ENCODE results near the gene TGFB1I1. TPM values are rescaled to one million over a fixed set of nuclear protein-coding genes. Genes with fewer than 3 reads are reported as not detected.

TGFB1I1 gene
- total RNA-seq, 1 experiment from 2014 or later, result 20.3 TPM

DNA sequence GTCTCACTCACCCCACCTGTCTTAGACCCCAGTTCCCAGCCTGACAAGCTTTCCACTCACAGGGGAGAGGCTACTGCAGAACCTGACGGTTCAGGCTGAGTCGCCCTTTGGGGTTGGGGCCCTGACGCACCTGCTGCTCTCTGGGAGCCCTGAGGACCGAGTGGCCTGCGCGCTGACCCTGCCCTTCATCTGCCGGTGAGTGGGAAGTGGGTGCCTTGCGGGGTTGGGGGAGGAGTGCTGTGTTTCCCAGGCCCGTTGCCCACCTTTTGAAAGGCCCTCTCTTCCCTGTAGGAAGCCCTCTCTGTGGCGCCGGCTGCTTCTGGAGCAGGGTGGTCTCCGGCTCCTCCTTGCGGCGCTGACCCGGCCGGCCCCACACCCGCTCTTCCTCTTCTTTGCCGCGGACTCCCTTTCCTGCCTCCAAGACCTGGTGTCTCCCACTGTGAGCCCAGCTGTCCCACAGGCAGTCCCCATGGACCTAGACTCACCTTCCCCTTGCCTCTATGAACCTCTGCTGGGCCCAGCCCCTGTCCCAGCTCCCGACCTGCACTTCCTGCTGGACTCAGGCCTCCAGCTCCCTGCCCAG lies 6.1 kb upstream of the TGFB1I1 start:
- in situ Hi-C loops (cut with HindIII; ENCODE audit: low pct_unique_long_range_greater_than_20kb, low sequenced_read_pairs), result no loop called here

DNA sequence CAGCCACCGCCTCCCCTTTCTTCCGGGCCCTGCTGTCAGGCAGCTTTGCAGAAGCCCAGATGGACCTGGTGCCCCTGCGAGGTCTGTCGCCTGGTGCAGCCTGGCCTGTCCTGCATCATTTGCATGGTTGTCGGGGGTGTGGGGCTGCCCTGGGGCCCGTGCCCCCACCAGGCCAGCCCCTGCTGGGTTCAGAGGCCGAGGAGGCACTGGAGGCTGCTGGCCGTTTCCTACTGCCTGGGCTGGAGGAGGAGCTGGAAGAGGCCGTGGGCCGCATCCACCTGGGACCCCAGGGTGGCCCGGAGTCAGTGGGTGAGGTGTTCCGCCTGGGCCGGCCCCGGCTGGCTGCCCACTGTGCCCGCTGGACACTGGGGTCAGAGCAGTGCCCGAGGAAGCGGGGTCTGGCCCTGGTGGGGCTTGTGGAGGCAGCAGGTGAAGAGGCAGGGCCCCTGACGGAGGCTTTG lies 5.5 kb upstream of the TGFB1I1 start:
- no peak for DNase-seq (ENCODE audit: low read depth)
- in situ Hi-C loops (cut with HindIII; ENCODE audit: low pct_unique_long_range_greater_than_20kb, low sequenced_read_pairs), result no loop called here

More for the DNA sequence above, 6.1 kb upstream of the TGFB1I1 start:
- no peak for DNase-seq (ENCODE audit: low read depth)

DNA sequence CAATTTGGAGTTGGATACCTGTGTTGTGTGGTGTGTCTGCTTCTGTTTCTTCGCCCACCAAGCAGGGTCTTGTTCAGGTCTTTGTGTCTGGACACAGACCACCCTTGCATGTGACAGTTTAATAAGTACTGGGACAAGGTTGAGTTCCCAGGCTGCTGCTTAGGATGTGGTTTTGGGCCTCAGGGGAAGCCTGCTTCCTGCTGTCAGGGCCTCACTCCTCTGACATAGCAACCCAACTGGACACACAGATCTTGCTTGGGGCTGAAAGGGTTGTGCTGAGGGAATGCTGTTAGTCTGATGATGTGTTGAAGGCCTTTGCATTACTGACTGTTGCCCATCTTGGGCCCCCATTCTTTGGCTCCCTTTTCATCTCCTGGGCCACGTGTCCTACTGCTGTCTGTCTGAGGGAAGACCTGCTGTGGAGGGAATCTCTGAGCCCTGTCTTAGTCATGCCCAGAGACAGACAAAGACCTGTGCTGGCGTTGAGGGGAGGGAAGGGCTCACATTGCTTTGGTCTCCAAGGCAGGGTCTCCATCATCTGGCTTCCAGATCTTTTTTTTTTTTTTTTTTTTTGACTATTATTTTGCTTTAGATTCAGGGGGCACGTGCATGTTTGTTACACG lies 4.7 kb upstream of the TGFB1I1 start:
- DNase-seq (ENCODE audit: low read depth), result no peak
- in situ Hi-C loops (cut with HindIII; ENCODE audit: low pct_unique_long_range_greater_than_20kb, low sequenced_read_pairs), result no loop called here

DNA sequence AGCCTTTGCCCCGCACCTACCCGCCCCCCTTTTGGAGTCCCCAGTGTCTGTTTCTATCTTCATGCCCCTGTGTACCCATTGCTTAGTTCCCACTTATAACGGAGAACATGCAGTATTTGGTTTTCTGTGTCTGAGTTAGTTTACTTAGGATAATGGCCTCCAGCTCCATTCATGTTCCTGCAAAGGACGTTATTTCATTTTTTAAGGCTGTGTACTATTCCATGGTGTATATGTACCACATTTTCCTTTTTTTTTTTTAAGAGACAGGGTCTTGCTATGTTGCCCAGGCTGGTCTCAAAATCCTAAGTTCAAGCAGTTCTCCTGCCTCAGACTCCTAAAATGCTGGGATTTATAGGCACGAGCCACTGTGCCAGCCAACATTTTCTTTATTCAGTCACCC lies 4.1 kb upstream of the TGFB1I1 start:
- in situ Hi-C loops (cut with HindIII; ENCODE audit: low pct_unique_long_range_greater_than_20kb, low sequenced_read_pairs), result no loop called here

DNA sequence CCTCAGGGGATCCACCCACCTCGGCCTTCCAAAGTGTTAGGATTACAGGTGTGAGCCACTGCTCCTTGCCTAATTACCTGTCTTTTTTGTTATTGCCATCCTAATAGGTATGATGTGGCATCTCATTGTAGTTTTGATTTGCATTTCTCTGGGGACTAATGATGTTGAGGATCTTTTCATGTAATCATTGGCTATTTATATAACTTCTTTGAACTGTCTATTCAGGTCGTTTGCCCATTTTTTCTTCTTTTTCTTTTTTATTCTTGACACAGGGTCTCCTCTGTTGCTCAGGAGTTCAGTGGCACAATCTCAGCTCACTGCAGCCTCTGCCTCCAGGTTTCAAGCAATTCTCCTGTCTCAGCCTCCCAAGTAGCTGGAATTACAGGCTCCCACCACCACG lies 1.3 kb upstream of the TGFB1I1 start:
- in situ Hi-C loops (cut with HindIII; ENCODE audit: low pct_unique_long_range_greater_than_20kb, low sequenced_read_pairs), result no loop called here

More for the DNA sequence above, 4.1 kb upstream of the TGFB1I1 start:
- DNase-seq (ENCODE audit: low read depth), result no peak

DNA sequence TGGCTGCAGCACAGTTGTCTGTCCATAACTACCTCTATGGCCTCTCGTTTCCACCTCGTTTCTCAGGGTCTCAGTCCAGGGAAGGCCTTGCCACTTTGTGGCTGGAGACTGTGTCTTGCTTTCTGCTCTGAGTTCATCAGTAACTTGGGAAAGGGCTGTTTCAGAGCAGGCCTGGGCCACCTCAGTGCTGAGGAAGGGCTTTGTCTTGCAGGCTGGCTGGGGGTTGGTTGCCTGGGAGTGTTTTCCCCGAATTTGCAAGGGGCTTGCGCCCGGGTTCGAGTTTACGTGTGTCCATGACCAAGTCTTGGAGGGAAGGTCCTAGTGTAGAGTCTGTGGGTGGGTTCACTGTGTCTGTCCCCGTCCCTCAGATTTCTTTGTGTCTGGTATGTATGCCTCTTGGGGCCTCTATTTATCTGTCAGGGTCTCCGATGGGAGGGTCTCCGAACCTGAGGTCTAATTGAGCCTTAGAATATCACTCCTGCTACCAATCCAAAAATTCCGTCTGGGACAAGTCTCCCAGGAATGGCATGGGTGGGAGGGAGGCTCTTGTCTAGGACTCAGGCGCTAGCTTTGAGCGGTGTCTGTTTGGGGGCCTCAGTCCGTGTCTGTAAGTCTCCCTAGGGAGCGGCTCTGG lies 594 bp upstream of the TGFB1I1 start:
- in situ Hi-C loops (cut with HindIII; ENCODE audit: low pct_unique_long_range_greater_than_20kb, low sequenced_read_pairs), result no loop called here
- DNase-seq (ENCODE audit: low read depth), result no peak

More for the DNA sequence above, 1.3 kb upstream of the TGFB1I1 start:
- no peak for DNase-seq (ENCODE audit: low read depth)

DNA sequence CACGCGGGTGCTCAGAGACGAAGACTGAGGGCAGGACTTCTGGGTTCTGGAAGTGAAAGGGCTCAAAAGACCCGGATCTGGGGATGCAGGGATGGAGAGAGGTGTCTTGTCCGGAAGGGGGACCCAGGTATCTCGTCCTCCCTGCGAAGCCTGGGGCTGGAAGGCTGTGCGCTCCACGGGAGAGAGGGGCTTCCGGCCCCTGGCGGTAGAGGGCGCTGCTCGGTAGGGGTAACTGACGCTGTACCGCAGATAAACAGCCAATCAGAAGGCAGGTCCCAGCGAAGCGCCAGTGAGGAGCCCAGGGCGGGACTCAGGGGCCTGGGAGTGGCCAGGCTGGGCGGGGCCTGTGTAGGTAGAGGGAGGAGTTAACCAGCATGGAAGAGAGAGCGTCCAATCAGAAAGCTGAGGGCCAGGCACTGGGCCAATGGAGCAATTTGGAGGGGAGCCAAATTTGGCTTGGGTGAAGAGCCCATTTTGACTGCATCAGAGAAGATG lies 804 bp downstream of the TGFB1I1 start:
- peak; percentile 89 for DNase-seq (ENCODE audit: low read depth)
- in situ Hi-C loops (cut with HindIII; ENCODE audit: low pct_unique_long_range_greater_than_20kb, low sequenced_read_pairs), result no loop called here

DNA sequence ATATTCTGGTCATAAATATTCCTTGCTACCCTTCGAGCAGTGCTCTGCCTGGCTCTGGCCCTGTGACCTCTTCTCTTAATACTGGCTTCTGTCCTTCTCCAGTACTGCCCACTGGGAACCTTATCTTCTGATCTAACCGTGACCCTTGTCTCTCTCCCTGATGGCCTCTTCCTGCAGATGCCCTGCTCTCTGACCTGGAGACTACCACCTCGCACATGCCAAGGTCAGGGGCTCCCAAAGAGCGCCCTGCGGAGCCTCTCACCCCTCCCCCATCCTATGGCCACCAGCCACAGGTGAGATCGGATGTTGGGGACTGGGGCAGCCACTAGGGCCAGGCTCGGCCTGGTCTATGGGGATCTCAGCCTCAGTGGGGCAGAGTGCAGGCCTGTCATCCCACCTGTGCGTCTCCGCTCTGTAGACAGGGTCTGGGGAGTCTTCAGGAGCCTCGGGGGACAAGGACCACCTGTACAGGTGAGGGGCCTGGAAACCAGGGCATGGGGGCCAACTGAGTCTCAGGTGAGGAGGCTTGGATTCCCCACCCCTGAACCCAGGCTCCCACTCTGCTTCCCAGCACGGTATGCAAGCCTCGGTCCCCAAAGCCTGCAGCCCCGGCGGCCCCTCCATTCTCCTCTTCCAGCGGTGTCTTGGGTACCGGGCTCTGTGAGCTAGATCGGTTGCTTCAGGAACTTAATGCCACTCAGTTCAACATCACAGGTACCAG lies 1.5 kb downstream of the TGFB1I1 start:
- in situ Hi-C loops (cut with HindIII; ENCODE audit: low pct_unique_long_range_greater_than_20kb, low sequenced_read_pairs), result no loop called here
- no peak for DNase-seq (ENCODE audit: low read depth)

DNA sequence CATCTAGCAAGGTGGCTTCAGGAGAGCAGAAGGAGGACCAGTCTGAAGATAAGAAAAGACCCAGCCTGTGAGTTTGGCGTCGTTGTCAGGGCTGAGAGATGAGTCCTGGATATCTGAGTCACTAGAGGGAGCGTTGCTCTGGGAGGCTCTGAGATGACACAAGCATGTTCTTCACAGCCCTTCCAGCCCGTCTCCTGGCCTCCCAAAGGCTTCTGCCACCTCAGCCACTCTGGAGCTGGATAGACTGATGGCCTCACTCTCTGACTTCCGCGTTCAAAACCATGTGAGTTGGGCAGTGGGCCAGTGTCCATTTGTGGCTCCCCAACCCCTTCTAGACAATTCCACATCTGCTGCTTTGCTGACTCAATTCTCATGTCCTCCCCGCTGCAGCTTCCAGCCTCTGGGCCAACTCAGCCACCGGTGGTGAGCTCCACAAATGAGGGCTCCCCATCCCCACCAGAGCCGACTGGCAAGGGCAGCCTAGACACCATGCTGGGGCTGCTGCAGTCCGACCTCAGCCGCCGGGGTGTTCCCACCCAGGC lies 2.3 kb downstream of the TGFB1I1 start:
- DNase-seq (ENCODE audit: low read depth), result no peak
- in situ Hi-C loops (cut with HindIII; ENCODE audit: low pct_unique_long_range_greater_than_20kb, low sequenced_read_pairs), result no loop called here

DNA sequence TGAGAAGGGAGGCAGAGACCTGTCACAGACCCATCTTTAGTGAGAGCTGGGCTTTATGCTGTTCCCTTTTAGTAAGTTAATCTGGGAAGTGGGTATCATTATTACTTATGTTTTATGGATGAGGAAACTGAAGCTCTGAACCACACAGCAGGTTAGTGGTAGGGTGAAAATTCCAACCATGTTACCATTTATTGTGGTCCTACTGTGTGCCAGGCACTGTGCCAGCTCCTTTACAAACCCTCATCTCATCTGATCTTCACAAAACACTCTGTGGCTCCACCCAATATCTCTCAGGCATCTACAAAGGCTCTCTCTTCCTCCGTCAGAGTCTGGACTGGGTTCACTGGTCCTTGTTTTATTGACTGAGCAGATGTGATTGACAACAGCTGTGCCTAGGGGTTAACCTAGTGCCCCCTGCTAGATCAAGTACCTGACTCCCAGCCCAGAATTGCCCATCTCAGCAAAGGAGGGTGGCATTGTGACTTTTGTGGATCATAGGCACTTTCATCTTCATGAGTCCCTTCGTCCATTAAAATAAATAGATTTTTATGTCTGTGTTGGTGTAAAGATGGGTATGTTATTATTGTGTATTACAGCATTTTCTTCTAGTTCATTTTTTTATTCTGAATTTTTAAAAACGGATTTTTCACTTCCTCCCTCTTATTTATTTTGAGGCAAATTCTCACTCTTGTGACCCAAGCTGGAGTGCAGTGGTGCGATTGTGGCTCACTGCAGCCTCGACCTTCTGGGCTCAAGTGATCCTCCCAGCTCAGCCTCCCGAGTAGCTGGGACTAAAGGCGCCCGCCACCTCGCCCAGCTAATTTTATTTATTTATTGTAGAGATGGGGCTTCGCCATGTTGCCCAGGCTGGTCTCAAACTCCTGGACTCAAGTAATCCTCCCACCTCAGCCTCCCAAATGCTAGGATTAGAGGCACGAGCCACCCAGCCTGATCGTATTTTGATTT lies 3.1 kb downstream of the TGFB1I1 start:
- no peak for DNase-seq (ENCODE audit: low read depth)
- in situ Hi-C loops (cut with HindIII; ENCODE audit: low pct_unique_long_range_greater_than_20kb, low sequenced_read_pairs), result no loop called here

DNA sequence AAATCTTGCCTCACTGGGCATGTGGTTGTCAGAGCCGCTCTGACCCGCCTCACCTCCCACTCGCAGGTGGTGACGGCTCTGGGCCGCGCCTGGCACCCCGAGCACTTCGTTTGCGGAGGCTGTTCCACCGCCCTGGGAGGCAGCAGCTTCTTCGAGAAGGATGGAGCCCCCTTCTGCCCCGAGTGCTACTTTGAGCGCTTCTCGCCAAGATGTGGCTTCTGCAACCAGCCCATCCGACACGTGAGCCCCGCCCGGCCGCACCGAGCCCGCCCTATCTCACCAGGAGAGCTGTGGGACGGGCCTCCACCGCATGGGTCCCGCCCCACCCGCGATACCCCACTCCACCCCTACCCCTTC lies 4.0 kb downstream of the TGFB1I1 start:
- in situ Hi-C loops (cut with HindIII; ENCODE audit: low pct_unique_long_range_greater_than_20kb, low sequenced_read_pairs), result no loop called here
- DNase-seq (ENCODE audit: low read depth), result no peak

DNA sequence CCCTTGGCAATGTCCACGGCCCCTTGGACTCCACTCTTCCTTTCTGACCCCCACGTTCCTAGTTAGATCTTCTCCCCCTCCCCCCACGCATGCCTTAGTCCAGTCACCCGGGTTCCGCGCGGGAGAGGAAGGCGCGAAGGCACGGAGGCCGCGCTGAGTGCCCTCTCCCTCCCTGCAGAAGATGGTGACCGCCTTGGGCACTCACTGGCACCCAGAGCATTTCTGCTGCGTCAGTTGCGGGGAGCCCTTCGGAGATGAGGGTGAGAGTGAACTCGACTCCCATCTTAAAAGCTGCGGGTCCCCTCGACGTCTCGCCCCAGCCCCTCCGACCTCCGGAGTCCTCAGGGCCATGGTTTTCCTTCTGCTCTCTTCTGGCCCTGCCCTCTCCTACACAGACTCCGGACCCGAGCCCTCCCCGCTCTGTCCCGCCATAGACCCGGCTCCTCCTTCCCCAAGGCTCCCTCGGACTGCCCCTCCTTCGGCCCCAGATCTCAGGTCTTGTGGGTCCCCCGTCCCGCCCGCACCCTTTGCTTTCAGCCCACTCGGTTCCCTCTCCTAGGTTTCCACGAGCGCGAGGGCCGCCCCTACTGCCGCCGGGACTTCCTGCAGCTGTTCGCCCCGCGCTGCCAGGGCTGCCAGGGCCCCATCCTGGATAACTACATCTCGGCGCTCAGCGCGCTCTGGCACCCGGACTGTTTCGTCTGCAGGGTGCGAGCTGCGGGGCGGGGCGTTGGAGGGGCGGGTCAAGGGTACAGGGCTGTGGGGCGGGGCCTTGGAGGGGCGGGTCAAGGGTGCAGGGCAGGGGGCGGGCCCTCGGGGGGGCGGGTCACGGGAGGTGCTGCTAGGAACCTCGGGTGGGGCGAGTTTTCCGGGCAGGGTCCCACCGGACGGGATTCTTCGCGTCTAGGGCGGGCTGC lies 4.6 kb downstream of the TGFB1I1 start:
- in situ Hi-C loops (cut with HindIII; ENCODE audit: low pct_unique_long_range_greater_than_20kb, low sequenced_read_pairs), result no loop called here
- peak; percentile 73 for DNase-seq (ENCODE audit: low read depth)

DNA sequence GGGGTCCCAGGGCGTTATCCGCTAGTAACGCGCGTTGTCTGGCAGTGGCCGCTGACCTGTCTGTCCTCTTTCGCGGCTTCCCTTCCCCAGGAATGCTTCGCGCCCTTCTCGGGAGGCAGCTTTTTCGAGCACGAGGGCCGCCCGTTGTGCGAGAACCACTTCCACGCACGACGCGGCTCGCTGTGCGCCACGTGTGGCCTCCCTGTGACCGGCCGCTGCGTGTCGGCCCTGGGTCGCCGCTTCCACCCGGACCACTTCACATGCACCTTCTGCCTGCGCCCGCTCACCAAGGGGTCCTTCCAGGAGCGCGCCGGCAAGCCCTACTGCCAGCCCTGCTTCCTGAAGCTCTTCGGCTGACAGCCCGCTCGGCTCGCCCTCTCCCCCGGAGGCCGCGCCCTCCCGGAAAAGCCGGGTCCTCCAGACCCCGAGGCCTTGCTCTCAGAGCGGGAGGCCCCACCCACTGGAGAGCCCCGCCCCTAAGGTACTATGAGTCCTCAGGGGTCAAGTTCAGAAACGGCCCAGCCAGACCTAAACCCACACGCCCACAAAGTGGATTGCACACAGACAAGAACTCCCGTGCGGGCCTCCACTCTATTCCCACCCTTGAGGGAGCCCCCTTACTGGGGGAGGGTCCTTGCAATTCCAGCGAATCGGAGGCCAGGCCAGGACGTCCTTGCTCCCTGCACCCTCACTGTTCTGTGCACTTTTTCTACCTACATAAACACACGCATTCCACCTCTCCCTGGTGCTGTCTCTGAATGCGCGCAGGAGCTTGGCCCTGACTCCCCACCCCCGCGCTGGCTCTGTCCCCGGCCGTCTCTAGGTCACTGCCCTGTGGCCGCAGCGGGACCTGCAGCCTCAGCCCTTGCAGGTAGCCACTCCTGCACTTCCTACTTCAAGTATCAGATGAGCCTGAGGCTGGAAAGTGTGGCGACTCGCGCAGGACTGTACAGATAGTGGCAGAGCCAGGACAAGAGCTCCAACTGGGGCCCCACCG lies 5.6 kb downstream of the TGFB1I1 start:
- peak; percentile 76 for DNase-seq (ENCODE audit: low read depth)
- in situ Hi-C loops (cut with HindIII; ENCODE audit: low pct_unique_long_range_greater_than_20kb, low sequenced_read_pairs), result no loop called here

DNA sequence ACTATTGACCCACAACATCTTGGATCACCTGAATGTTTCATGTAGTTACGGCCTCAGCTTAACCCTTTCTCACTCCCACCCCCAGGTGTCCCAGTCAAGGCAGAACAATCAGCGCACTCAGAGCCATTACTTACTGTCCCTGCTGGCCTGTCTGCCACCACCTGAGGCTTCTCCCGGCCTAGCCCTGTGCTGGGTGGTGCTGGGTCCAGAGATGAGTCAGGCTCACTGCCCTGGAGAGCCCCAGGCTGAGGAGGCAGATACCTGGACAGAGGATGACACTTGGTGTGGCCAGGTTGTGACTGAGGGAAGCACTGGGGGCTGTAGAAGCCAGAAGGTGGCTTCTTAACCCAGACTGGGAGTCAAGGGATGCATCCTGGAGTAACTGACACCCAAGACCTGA lies 7.0 kb downstream of the TGFB1I1 start:
- no peak for DNase-seq (ENCODE audit: low read depth)

DNA sequence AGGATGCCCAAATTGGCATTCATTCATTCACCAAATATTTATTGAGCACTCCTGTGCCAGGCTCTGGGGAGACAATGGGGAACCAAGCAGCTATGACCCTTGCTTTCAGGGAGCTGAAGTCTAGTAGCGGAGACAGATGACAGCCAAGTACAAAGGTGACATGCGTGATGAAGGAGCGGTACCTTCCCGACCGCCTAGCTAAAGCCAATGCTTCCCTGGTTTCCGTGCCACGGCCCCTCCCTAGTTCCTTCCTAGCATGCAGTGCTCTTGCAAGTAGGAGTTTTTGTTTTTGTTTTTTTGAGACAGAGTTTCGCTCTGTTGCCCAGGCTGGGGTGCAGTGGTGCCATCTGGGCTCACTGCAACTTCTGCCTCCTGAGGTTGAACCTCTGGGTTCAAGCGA lies 7.8 kb downstream of the TGFB1I1 start:
- in situ Hi-C loops (cut with HindIII; ENCODE audit: low pct_unique_long_range_greater_than_20kb, low sequenced_read_pairs), result no loop called here
- no peak for DNase-seq (ENCODE audit: low read depth)

More for the DNA sequence above, 7.0 kb downstream of the TGFB1I1 start:
- in situ Hi-C loops (cut with HindIII; ENCODE audit: low pct_unique_long_range_greater_than_20kb, low sequenced_read_pairs), result no loop called here
